ENCODE data around the gene GLCCI1.

DNA sequence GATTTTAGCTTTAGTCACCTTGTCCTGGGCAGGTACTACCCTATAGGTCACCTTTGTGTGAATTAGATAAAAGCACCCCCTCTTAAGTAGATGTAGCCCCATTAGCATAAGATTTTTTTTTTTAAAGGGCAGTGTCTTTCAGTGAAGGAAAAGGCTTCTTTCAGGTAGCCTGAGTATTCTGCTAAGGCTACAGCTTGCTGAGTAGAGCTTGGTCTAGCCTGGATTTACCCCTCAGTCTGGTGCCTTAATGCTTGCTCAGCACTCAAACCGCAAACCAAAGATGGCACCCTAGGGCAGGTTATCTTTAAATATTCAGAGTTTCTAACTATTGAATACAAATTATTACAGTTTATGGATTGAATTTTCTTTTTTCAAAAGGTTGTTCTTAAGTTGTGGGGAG lies 83.4 kb downstream of the GLCCI1 start:
- TF ChIP-seq, protein P1, sequence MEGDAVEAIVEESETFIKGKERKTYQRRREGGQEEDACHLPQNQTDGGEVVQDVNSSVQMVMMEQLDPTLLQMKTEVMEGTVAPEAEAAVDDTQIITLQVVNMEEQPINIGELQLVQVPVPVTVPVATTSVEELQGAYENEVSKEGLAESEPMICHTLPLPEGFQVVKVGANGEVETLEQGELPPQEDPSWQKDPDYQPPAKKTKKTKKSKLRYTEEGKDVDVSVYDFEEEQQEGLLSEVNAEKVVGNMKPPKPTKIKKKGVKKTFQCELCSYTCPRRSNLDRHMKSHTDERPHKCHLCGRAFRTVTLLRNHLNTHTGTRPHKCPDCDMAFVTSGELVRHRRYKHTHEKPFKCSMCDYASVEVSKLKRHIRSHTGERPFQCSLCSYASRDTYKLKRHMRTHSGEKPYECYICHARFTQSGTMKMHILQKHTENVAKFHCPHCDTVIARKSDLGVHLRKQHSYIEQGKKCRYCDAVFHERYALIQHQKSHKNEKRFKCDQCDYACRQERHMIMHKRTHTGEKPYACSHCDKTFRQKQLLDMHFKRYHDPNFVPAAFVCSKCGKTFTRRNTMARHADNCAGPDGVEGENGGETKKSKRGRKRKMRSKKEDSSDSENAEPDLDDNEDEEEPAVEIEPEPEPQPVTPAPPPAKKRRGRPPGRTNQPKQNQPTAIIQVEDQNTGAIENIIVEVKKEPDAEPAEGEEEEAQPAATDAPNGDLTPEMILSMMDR (IDR thresholded peaks at IDR 0.05; ENCODE audit: insufficient read depth, low read length), result no peak
- TF ChIP-seq, protein P2, sequence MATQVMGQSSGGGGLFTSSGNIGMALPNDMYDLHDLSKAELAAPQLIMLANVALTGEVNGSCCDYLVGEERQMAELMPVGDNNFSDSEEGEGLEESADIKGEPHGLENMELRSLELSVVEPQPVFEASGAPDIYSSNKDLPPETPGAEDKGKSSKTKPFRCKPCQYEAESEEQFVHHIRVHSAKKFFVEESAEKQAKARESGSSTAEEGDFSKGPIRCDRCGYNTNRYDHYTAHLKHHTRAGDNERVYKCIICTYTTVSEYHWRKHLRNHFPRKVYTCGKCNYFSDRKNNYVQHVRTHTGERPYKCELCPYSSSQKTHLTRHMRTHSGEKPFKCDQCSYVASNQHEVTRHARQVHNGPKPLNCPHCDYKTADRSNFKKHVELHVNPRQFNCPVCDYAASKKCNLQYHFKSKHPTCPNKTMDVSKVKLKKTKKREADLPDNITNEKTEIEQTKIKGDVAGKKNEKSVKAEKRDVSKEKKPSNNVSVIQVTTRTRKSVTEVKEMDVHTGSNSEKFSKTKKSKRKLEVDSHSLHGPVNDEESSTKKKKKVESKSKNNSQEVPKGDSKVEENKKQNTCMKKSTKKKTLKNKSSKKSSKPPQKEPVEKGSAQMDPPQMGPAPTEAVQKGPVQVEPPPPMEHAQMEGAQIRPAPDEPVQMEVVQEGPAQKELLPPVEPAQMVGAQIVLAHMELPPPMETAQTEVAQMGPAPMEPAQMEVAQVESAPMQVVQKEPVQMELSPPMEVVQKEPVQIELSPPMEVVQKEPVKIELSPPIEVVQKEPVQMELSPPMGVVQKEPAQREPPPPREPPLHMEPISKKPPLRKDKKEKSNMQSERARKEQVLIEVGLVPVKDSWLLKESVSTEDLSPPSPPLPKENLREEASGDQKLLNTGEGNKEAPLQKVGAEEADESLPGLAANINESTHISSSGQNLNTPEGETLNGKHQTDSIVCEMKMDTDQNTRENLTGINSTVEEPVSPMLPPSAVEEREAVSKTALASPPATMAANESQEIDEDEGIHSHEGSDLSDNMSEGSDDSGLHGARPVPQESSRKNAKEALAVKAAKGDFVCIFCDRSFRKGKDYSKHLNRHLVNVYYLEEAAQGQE (IDR thresholded peaks at IDR 0.05; ENCODE audit: insufficient replicate concordance, low read depth), result no peak
- TF ChIP-seq POLR2AphosphoS5 (IDR thresholded peaks at IDR 0.05; ENCODE audit: low read depth) (no peak), SPI1 (IDR thresholded peaks at IDR 0.05; ENCODE audit: borderline replicate concordance, low read depth) (no peak)
